Measurements from ENCODE around the gene CNN1.

GRCh38 chr19:11560404-11561051, 21.9 kb downstream of the CNN1 start:
- peak; percentile 64 to 91 (median 71) for TF ChIP-seq CTCF (IDR thresholded peaks at IDR 0.05)
- TF ChIP-seq POLR2A (IDR thresholded peaks at IDR 0.05) = no peak

All from Peyer's patch (tissue), 4 donors.